Left ventricle myocardium inferior (tissue), 1 donor: Measurements from ENCODE around the gene COL18A1. TPM values are rescaled to one million over a fixed set of nuclear protein-coding genes. Genes with fewer than 3 reads are reported as not detected.
"Not testable (repeated sequence)": the region's sequence is repeated elsewhere in the genome, so short reads cannot be mapped to it uniquely, and the experiment has no call there.

Experiments
- DNase-seq: peaks from one replicate; pipeline ENCODE4 v3.0.0-alpha.2; 2020
- H3K27ac ChIP-seq: fragments of 200-600 bp; replicated peaks from 2 replicates; pipeline ENCODE4 v1.8.0; 2021
- H3K27me3 ChIP-seq: fragments of 200-600 bp; 2 replicates; pipeline ENCODE4 v1.8.0; 2021; ENCODE audit warnings: low read depth
- H3K36me3 ChIP-seq: fragments of 200-600 bp; 2 replicates; pipeline ENCODE4 v1.8.0; 2021
- H3K4me1 ChIP-seq: fragments of 200-600 bp; 2 replicates; pipeline ENCODE4 v1.8.0; 2021
- H3K4me3 ChIP-seq: fragments of 200-600 bp; 2 replicates; pipeline ENCODE4 v1.8.0; 2021; ENCODE audit warnings: mild to moderate bottlenecking, moderate library complexity
- H3K9me3 ChIP-seq: fragments of 200-600 bp; replicated peaks from 2 replicates; pipeline ENCODE4 v1.8.0; 2021
- intact Hi-C: fragments of 100-400 bp; cut with micrococcal nuclease; formaldehyde crosslinking; loops from one replicate; pipeline ENCODE4 v1.11.0; 2022
- total RNA-seq: library from RNA; stranded (reverse); fragmentation: NEBNext Ultra II Directional; extraction: Animal tissue kit (Norgen Biotek cat#: 25700); gene quantifications from one replicate; pipeline ENCODE4 v1.2.1, GENCODE V29; 2021
- TF ChIP-seq, protein P1 (sequence below): fragments of 200-600 bp; IDR thresholded peaks from 2 replicates; pipeline ENCODE4 v1.8.0; 2021; ENCODE audit warnings: antibody characterized with exemption, mild to moderate bottlenecking, borderline replicate concordance
- donor health status: DM: no; HTN: yes; CAD: no; lungs with severe emphysema.

COL18A1 gene
- total RNA-seq, 1 donor from 2014 or later: 66.5 TPM

DNA sequence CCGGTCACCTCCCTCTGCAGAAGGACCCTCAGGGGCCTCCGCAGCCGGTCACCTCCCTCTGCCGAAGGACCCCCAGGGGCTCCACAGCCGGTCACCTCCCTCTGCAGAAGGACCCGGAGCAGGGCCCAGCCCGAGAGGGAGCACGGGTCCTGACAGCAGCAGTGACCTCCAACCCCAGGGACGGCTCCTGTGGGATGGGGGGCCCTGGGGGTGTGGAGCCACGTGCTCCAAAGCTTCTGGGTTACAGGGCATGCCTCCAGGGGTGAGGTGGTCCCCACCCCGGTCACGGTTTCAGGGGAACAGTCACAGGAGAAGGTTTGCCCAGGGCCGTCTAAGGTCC, 97.0 kb downstream of the COL18A1 start:
- TF ChIP-seq, protein P1, sequence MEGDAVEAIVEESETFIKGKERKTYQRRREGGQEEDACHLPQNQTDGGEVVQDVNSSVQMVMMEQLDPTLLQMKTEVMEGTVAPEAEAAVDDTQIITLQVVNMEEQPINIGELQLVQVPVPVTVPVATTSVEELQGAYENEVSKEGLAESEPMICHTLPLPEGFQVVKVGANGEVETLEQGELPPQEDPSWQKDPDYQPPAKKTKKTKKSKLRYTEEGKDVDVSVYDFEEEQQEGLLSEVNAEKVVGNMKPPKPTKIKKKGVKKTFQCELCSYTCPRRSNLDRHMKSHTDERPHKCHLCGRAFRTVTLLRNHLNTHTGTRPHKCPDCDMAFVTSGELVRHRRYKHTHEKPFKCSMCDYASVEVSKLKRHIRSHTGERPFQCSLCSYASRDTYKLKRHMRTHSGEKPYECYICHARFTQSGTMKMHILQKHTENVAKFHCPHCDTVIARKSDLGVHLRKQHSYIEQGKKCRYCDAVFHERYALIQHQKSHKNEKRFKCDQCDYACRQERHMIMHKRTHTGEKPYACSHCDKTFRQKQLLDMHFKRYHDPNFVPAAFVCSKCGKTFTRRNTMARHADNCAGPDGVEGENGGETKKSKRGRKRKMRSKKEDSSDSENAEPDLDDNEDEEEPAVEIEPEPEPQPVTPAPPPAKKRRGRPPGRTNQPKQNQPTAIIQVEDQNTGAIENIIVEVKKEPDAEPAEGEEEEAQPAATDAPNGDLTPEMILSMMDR: no peak
- no peaks in the 10 kb centered on the region for H3K9me3 ChIP-seq
- H3K36me3 ChIP-seq: peaks cover 49% of the 10 kb centered on the region
- intact Hi-C loops: no loop called here
- no peak overlapping the region for H3K4me3 ChIP-seq
- peak; percentile 6 for DNase-seq
- H3K4me1 ChIP-seq: no peaks in the 10 kb centered on the region
- no peaks in the 10 kb centered on the region for H3K27me3 ChIP-seq
- no peak overlapping the region for H3K27ac ChIP-seq

DNA sequence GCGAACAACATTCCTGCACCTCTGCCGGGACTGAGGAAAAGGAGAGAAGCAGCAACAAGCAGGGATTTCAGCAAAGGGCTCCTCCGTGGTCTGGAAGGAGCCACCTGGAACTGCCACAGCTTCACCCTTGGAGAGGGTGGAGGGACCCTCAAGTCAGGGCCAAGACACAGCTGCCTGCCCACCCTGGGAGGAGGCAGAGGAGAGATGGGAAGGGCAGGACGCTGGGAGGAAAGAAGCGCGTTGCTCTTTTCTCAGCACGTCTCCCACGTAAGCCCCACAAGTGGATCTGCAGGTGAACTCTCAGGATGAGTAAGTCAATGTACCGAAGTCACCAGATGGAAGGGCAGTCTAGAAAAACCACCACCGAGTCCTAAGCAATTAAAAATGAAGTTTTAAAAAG, 97.6 kb downstream of the COL18A1 start:
- H3K9me3 ChIP-seq: no peaks in the 10 kb centered on the region
- H3K27me3 ChIP-seq: no peaks in the 10 kb centered on the region
- TF ChIP-seq, protein P1: no peak
- intact Hi-C loops: no loop called here
- peaks cover 42% of the 10 kb centered on the region for H3K36me3 ChIP-seq
- no peak for DNase-seq
- H3K4me1 ChIP-seq: no peaks in the 10 kb centered on the region
- H3K4me3 ChIP-seq: no peak overlapping the region
- H3K27ac ChIP-seq: no peak overlapping the region

DNA sequence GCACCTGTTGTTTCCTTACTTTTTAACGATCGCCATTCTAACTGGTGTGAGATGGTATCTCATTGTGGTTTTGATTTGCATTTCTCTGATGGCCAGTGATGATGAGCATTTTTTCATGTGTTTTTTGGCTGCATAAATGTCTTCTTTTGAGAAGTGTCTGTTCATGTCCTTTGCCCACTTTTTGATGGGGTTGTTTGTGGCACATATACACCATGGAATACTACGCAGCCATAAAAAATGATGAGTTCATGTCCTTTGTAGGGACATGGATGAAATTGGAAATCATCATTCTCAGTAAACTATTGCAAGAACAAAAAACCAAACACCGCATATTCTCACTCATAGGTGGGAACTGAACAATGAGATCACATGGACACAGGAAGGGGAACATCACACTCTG, 98.3 kb downstream of the COL18A1 start:
- H3K9me3 ChIP-seq, intact Hi-C loops, H3K27me3 ChIP-seq, H3K4me3 ChIP-seq, DNase-seq, H3K4me1 ChIP-seq, H3K27ac ChIP-seq: not testable (repeated sequence)
- peaks cover 36% of the 10 kb centered on the region for H3K36me3 ChIP-seq

DNA sequence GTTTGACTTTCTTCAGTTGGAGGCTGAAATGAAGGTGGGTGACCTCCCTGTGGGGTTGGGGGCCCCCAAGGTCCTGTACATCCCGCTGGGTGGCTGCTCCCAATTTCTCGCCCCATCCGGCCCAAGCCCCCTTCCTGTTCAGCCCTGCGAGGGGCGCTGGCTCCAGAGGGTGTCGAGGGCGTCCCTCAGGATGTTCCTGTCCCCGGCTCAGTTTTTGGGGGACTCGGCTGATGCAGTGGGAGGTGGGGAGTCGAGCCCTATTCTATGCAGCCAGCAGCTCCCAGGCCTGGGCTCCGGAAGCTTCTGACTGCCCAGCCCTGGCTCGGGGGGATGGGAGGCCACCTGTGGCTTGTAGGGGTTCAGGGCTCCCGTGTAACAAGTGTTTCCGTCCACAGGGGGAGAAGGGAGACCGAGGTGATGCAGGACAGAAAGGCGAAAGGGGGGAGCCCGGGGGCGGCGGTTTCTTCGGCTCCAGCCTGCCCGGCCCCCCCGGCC, 99.1 kb downstream of the COL18A1 start:
- peaks cover 30% of the 10 kb centered on the region for H3K36me3 ChIP-seq
- TF ChIP-seq, protein P1: no peak
- peak; percentile 11 for DNase-seq
- H3K27me3 ChIP-seq: no peaks in the 10 kb centered on the region
- H3K4me3 ChIP-seq: no peak overlapping the region
- intact Hi-C loops: no loop called here
- H3K9me3 ChIP-seq: no peaks in the 10 kb centered on the region
- no peak overlapping the region for H3K27ac ChIP-seq
- no peaks in the 10 kb centered on the region for H3K4me1 ChIP-seq

DNA sequence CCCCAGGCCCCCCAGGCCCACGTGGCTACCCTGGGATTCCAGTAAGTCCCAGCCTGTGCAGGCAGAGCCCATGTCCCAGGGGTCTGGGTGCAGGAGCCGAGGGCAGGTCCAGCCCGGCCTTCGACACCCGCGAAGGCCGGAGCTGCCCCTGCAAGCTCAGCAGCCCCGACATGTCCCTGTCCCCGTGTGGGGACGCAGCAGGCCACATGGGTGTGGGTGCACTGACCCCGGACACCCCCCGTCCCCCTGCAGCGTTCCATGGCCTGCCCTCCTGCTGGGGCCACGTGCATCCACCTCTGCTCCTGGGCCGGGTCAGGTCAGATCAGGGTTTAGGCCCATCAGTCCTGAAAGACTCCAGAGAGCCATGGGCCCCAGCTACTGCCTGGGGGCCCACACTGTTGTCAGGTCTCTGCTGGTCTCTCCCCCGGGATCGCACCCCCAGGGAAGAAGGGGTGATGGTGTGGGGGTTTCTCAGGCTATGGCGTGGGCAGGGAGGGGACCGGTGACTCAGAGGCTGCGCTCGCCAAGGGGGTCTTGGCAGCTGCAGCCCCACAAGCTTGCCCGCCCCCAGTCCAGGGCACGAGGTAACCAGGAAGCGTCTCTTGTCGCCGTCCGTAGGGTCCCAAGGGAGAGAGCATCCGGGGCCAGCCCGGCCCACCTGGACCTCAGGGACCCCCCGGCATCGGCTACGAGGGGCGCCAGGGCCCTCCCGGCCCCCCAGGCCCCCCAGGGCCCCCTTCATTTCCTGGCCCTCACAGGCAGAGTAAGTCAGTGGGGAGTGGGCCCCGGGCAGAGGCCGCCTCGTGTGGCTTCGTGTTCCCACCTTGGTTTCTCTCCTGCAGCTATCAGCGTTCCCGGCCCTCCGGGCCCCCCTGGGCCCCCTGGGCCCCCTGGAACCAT, 99.8 kb downstream of the COL18A1 start:
- peaks cover 32% of the 10 kb centered on the region for H3K36me3 ChIP-seq
- intact Hi-C loops: no loop called here
- no peaks in the 10 kb centered on the region for H3K4me1 ChIP-seq
- peak; percentile 14 for DNase-seq
- TF ChIP-seq, protein P1: no peak
- H3K27ac ChIP-seq: no peak overlapping the region
- no peak overlapping the region for H3K4me3 ChIP-seq
- H3K9me3 ChIP-seq: no peaks in the 10 kb centered on the region
- H3K27me3 ChIP-seq: no peaks in the 10 kb centered on the region

DNA sequence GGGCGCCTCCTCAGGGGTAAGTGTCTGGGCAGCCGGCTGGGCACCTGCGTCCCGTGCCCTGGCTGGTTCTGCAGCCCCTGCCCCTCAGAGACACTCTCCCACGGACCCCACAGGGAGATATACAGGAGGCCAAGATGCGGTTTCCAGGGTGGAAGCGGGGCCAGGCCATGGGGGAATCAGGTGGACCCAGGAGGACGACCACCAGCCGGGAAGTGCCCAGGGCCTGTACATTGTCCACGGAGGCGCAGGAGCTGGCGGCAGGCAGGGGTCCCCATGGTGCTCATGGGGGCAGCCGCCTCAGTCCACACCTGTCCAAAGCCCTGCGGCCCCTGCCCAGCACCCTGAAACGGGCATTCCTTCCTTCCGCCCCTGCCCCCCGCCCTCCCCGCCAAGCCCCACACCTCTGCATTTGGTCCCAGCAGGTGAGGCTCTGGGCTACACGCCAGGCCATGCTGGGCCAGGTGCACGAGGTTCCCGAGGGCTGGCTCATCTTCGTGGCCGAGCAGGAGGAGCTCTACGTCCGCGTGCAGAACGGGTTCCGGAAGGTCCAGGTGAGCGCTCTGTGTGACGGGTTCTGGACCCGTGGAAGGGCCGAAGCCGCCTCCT, 100.6 kb downstream of the COL18A1 start:
- intact Hi-C loops: no loop called here
- DNase-seq: peak; percentile 11

More for the DNA sequence above, 100.6 kb downstream of the COL18A1 start:
- TF ChIP-seq, protein P1: no peak
- H3K27me3 ChIP-seq: no peaks in the 10 kb centered on the region
- H3K27ac ChIP-seq: no peak overlapping the region
- H3K9me3 ChIP-seq: no peaks in the 10 kb centered on the region
- peaks cover 39% of the 10 kb centered on the region for H3K36me3 ChIP-seq
- H3K4me3 ChIP-seq: no peak overlapping the region
- H3K4me1 ChIP-seq: no peaks in the 10 kb centered on the region
